ENCODE results near the gene COL18A1. TPM values are rescaled to one million over a fixed set of nuclear protein-coding genes. Genes with fewer than 3 reads are reported as not detected.

The COL18A1 gene
- total and polyA plus RNA-seq, 2 donors from 2014 or later: 150 to 316 TPM

- H3K9ac ChIP-seq (ENCODE audit: low read length in 3 of 3): no peak overlapping the region
- peaks cover 0 to 4% (median 0%) of the 10 kb centered on the region in 3 donors for H3K4me1 ChIP-seq (ENCODE audit: control insufficient read depth in 2 of 3, insufficient read depth in 2 of 3, low read depth in 1 of 3, low read length in 3 of 3)
- DNase-seq (peak in 1 of 5 donors; percentile 38), FAIRE-seq (no peak)
- intact Hi-C loops (cut with DNase I): no loop called here
- no peak for TF ChIP-seq CTCF (IDR thresholded peaks at IDR 0.05; ENCODE audit: borderline replicate concordance, extremely low read depth, insufficient read depth)
- H3K4me3 ChIP-seq (ENCODE audit: low read length in 3 of 3): no peak overlapping the region
- H3K36me3 ChIP-seq (ENCODE audit: control insufficient read depth in 2 of 3, insufficient read depth in 3 of 3, low read length in 3 of 3): peaks cover 0 to under 1% (median 0%) of the 10 kb centered on the region in 3 donors
- no peak overlapping the region for H3K27ac ChIP-seq (ENCODE audit: low read depth in 2 of 2, low read length in 2 of 2)
- H3K27me3 ChIP-seq (ENCODE audit: control insufficient read depth, insufficient read depth, low read length): no peaks in the 10 kb centered on the region
- H3K9me3 ChIP-seq (ENCODE audit: control insufficient read depth in 2 of 3, insufficient read depth in 1 of 3, low read length in 3 of 3): peaks cover 0 to 28% (median 2%) of the 10 kb centered on the region in 3 donors
Observed at GRCh38 chr21:45516671-45517151, 111.7 kb downstream of the COL18A1 start.

- no peak for TF ChIP-seq CTCF (IDR thresholded peaks at IDR 0.05; ENCODE audit: borderline replicate concordance, extremely low read depth, insufficient read depth)
- H3K27ac ChIP-seq (ENCODE audit: low read depth in 2 of 2, low read length in 2 of 2): no peak overlapping the region
Observed at GRCh38 chr21:45517249-45518065, 112.5 kb downstream of the COL18A1 start.

GRCh38 chr21:45518742-45519141, 113.8 kb downstream of the COL18A1 start:
- Histone ChIP-seq H3K4me3 (ENCODE audit: low read length in 3 of 3) (no peak overlapping the region), H3K9ac (ENCODE audit: low read length in 3 of 3) (no peak overlapping the region), H3K4me1 (ENCODE audit: control insufficient read depth in 2 of 3, insufficient read depth in 2 of 3, low read depth in 1 of 3, low read length in 3 of 3) (peaks cover 0 to 7% (median 0%) of the 10 kb centered on the region in 3 donors), H3K27me3 (ENCODE audit: control insufficient read depth, insufficient read depth, low read length) (no peaks in the 10 kb centered on the region), H3K27ac (ENCODE audit: low read depth in 2 of 2, low read length in 2 of 2) (no peak overlapping the region), H3K36me3 (ENCODE audit: control insufficient read depth in 2 of 3, insufficient read depth in 3 of 3, low read length in 3 of 3) (peaks cover 0 to 2% (median 0%) of the 10 kb centered on the region in 3 donors), H3K9me3 (ENCODE audit: control insufficient read depth in 2 of 3, insufficient read depth in 1 of 3, low read length in 3 of 3) (peaks cover 0 to 28% (median 2%) of the 10 kb centered on the region in 3 donors)
- no peak for TF ChIP-seq CTCF (IDR thresholded peaks at IDR 0.05; ENCODE audit: borderline replicate concordance, extremely low read depth, insufficient read depth)
- DNase-seq (no peak), FAIRE-seq (no peak)
- intact Hi-C loops (cut with DNase I): no loop called here

More at GRCh38 chr21:45517249-45518065, 112.5 kb downstream of the COL18A1 start:
- no peak for FAIRE-seq
- H3K27me3 ChIP-seq (ENCODE audit: control insufficient read depth, insufficient read depth, low read length): no peaks in the 10 kb centered on the region
- peaks cover 0 to under 1% (median 0%) of the 10 kb centered on the region in 3 donors for H3K36me3 ChIP-seq (ENCODE audit: control insufficient read depth in 2 of 3, insufficient read depth in 3 of 3, low read length in 3 of 3)
- intact Hi-C loops (cut with DNase I): no loop called here
- peaks cover 0 to 28% (median 2%) of the 10 kb centered on the region in 3 donors for H3K9me3 ChIP-seq (ENCODE audit: control insufficient read depth in 2 of 3, insufficient read depth in 1 of 3, low read length in 3 of 3)
- DNase-seq: peak in 2 of 5 donors; percentile 29 to 55
- H3K4me3 ChIP-seq (ENCODE audit: low read length in 3 of 3): no peak overlapping the region
- H3K9ac ChIP-seq (ENCODE audit: low read length in 3 of 3): no peak overlapping the region
- peaks cover 0 to 5% (median 0%) of the 10 kb centered on the region in 3 donors for H3K4me1 ChIP-seq (ENCODE audit: control insufficient read depth in 2 of 3, insufficient read depth in 2 of 3, low read depth in 1 of 3, low read length in 3 of 3)

All from kidney (tissue), 14 donors.